Small intestine (tissue), 7 donors: ENCODE data around the gene FBN1. TPM values are rescaled to one million over a fixed set of nuclear protein-coding genes. Genes with fewer than 3 reads are reported as not detected.

Experiments used
- DNase-seq, 2 donors: peaks; one replicate each; pipeline versions ENCODE4 v3.0.0 to v3.0.0-alpha.2; 2013
- FAIRE-seq: peaks from 2 replicates; lab custom pipeline; 2012; peaks lifted over from hg19 to GRCh38; lab: Jason Lieb, UNC
- H3K27ac ChIP-seq, 3 donors: one replicate each; pipeline ENCODE4 v1.5.1; 2013; ENCODE audit warnings: low read length in 2 of 3, mild to moderate bottlenecking in 2 of 3, control low read depth in 1 of 3, inconsistent platforms in 1 of 3, low read depth in 1 of 3, moderate library complexity in 1 of 3
- H3K27me3 ChIP-seq, 3 donors: one replicate each; pipeline ENCODE4 v1.6.1; 2013; ENCODE audit warnings: low read length in 3 of 3, inconsistent platforms in 1 of 3; ENCODE audit not compliant: control insufficient read depth in 3 of 3, insufficient read depth in 3 of 3
- H3K36me3 ChIP-seq, 3 donors: one replicate each; pipeline ENCODE4 v1.6.1; 2013; ENCODE audit warnings: low read length in 3 of 3, inconsistent platforms in 1 of 3, low read depth in 1 of 3, mild to moderate bottlenecking in 1 of 3, moderate library complexity in 1 of 3; ENCODE audit not compliant: control insufficient read depth in 3 of 3, insufficient read depth in 2 of 3
- H3K4me1 ChIP-seq, 3 donors: one replicate each; pipeline ENCODE4 v1.6.1; 2013; ENCODE audit warnings: low read length in 2 of 3, inconsistent platforms in 1 of 3, low read depth in 1 of 3, mild to moderate bottlenecking in 1 of 3, moderate library complexity in 1 of 3; ENCODE audit not compliant: control insufficient read depth in 3 of 3, insufficient read depth in 2 of 3
- H3K4me3 ChIP-seq, 3 donors: one replicate each; pipeline ENCODE4 v1.5.1; 2013; ENCODE audit warnings: low read length in 3 of 3, control low read depth in 1 of 3, inconsistent platforms in 1 of 3, low read depth in 1 of 3, mild to moderate bottlenecking in 1 of 3, moderate library complexity in 1 of 3
- H3K9me3 ChIP-seq, 2 donors: one replicate each; pipeline ENCODE4 v1.6.1; 2013; ENCODE audit warnings: low read depth in 1 of 2, low read length in 1 of 2; ENCODE audit not compliant: control insufficient read depth in 2 of 2, insufficient read depth in 1 of 2
- WGBS, 3 donors: extraction: QIAGEN DNeasy Blood & Tissue Kit; methylation state at CpG; one replicate each; pipeline ENCODE4 v1.1.7; 2013; 5-methylcytosine and 5-hydroxymethylcytosine counted together
- polyA plus RNA-seq, 4 donors: library from polyadenylated mRNA; stranded (reverse) in 3 of 4; unstranded in 1 of 4; fragments of 200-250 nt in 3 of 4; fragments of 120-200 nt in 1 of 4; gene quantifications; one replicate each; pipeline versions ENCODE4 v1.2.1 to v1.2.3, GENCODE V29; 2013
- donor health status: healthy with polysubstance abuse.
- donor health status: control.
- donor health status: control.
- donor health status: Bipolar disorder and iron deficiency.
- donor health status: healthy.

Gene FBN1
- polyA plus RNA-seq, 4 donors = 1.1 to 33.9 (median 11.3) TPM

DNA sequence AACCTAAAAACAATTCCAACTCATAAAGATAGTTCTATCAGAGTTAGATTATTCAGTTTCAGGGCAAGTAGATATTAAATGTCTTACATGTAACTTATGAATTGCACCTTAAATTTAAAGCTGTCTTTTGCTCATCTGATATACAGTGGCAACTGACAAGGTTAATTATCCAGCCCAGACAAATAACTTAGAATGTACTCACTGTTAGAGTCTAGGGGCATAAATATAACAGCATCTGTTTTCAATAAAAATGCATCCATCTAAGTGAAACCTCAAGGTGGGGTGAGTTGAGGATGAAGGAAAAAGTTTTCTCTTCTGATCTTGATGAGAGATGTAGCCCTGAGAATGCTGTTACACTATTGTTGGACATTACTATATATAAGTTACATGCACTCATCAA is 112.6 kb downstream of the FBN1 start:
- no peaks in the 10 kb centered on the region for H3K36me3 ChIP-seq
- DNase-seq (no peak), FAIRE-seq (no peak)
- no peak overlapping the region for H3K27ac ChIP-seq
- H3K27me3 ChIP-seq = no peaks in the 10 kb centered on the region
- H3K9me3 ChIP-seq = no peaks in the 10 kb centered on the region
- no peak overlapping the region for H3K4me3 ChIP-seq
- H3K4me1 ChIP-seq = no peaks in the 10 kb centered on the region

DNA sequence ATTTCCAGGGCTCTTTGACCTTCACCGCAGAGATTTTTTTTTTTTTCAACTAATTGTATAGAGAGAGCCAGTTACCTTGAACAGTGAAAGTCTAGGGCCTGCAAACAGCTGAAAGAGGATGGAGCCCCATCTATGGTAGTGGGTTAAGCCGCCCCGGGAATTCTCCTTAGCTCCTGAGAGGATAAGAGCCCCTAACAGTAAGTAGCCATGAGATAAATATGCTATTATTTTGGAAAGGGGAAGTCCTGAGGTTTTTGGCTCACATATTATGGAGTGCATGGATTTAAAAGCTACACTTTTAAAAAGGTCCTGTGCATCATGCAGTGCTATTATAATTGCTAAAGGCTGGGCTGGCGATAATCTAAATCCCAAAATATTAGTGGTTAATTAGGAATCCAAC is 115.0 kb downstream of the FBN1 start:
- 95 to 98% (median 96%) methylated on average over 4 of the region's 4 CpGs for WGBS, 3 donors
- Histone ChIP-seq H3K4me1 (no peaks in the 10 kb centered on the region), H3K4me3 (no peak overlapping the region), H3K9me3 (no peaks in the 10 kb centered on the region), H3K36me3 (peaks cover 0 to 3% (median 0%) of the 10 kb centered on the region in 3 donors), H3K27ac (no peak overlapping the region), H3K27me3 (no peaks in the 10 kb centered on the region)
- FAIRE-seq (no peak), DNase-seq (no peak)

DNA sequence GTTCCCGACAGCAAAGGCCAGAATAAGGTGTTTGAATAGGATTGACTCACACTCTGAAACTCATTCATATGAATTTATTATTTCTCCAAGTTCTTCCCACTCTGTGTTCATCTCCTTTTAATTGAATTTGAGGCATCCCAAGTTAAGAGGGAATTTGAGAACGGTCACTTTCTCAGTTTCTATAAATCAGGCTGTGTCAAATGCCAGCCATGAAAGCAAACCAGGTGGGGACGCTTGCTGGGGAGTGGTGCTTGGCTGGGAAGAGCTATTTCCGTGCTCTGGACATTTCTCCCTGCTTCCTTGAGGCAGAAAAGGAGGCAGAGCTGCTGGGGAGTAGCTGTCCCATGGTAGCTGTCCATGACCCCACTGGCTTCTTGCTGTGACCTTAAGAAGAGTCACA is 116.6 kb downstream of the FBN1 start:
- no peak overlapping the region for H3K27ac ChIP-seq
- no peaks in the 10 kb centered on the region for H3K9me3 ChIP-seq
- H3K4me3 ChIP-seq = no peak overlapping the region
- no peaks in the 10 kb centered on the region for H3K27me3 ChIP-seq
- FAIRE-seq (no peak), DNase-seq (no peak)
- H3K4me1 ChIP-seq = no peaks in the 10 kb centered on the region
- WGBS, 3 donors = 68 to 84% (median 75%) methylated on average over 4 of the region's 4 CpGs
- H3K36me3 ChIP-seq = peaks cover 0 to 3% (median 0%) of the 10 kb centered on the region in 3 donors

DNA sequence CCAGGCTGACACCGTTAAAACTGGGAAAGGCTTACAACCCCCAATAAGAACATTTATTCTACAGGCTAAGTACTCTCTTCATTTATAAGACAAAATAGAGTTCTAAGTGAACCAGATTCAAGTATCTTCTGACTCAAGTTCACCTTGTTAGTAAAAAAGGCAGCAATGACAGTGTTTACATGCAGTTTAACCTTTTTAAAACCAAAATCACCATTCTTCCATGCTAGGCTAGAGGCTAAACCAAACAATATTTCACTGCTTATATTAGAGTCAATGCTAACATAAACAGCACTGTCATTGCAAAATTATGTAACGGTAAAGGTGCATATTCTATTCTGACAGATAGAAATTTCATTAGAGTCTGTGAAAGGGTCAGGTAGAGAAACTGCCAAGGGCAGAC is 118.0 kb downstream of the FBN1 start:
- no peak overlapping the region for H3K4me3 ChIP-seq
- DNase-seq (no peak), FAIRE-seq (no peak)
- peaks cover 0 to 3% (median 0%) of the 10 kb centered on the region in 3 donors for H3K36me3 ChIP-seq
- H3K27ac ChIP-seq = no peak overlapping the region
- no peaks in the 10 kb centered on the region for H3K9me3 ChIP-seq
- no peaks in the 10 kb centered on the region for H3K4me1 ChIP-seq
- WGBS, 3 donors = 65 to 77% (median 71%) methylated on average over 2 of the region's 2 CpGs
- H3K27me3 ChIP-seq = no peaks in the 10 kb centered on the region

DNA sequence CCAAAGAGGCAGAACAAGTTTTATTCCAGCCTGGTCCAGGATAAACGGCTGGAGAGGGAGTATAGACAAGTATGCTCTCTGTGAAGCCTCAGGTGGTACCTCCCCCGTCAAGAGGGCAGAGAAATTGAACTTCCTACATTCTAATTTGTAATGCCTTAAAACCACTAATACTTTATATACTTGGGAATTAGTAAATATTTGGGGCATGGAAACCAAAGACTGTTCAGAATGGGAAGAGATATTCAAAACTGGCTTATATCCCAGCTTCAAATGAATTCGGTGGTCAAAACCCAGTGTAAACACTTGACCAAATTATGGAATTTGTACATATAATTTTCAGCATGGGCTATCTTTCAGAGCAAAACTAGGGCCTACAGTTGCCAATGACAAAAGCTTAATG is 122.6 kb downstream of the FBN1 start:
- no peak overlapping the region for H3K27ac ChIP-seq
- H3K9me3 ChIP-seq = no peaks in the 10 kb centered on the region
- FAIRE-seq (no peak), DNase-seq (no peak)
- no peak overlapping the region for H3K4me3 ChIP-seq
- H3K4me1 ChIP-seq = no peaks in the 10 kb centered on the region
- WGBS, 3 donors = 74 to 85% (median 77%) methylated on average over 3 of the region's 3 CpGs
- peaks cover 0 to 5% (median 0%) of the 10 kb centered on the region in 3 donors for H3K36me3 ChIP-seq
- H3K27me3 ChIP-seq = no peaks in the 10 kb centered on the region

DNA sequence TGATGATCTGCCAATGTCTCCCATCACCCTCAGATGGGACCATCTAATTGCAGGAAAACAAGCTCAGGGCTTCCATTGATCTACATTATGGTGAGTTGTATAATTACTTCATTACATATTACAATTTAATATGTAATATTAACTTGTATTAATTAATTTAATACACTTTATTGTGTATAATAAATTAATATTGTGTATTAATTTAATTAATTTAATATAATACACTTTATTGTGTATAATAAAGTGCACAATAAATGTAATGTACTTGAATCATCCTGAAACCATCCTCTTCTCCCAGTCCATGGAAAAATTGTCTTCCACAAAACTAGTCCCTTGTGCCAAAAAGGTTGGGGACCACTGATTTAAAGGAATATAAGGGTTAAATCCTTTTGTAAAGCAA is 123.4 kb downstream of the FBN1 start:
- Histone ChIP-seq H3K36me3 (peaks cover 0 to 5% (median 0%) of the 10 kb centered on the region in 3 donors), H3K4me3 (no peak overlapping the region), H3K27ac (no peak overlapping the region), H3K27me3 (no peaks in the 10 kb centered on the region), H3K4me1 (no peaks in the 10 kb centered on the region), H3K9me3 (no peaks in the 10 kb centered on the region)
- FAIRE-seq (no peak), DNase-seq (no peak)

DNA sequence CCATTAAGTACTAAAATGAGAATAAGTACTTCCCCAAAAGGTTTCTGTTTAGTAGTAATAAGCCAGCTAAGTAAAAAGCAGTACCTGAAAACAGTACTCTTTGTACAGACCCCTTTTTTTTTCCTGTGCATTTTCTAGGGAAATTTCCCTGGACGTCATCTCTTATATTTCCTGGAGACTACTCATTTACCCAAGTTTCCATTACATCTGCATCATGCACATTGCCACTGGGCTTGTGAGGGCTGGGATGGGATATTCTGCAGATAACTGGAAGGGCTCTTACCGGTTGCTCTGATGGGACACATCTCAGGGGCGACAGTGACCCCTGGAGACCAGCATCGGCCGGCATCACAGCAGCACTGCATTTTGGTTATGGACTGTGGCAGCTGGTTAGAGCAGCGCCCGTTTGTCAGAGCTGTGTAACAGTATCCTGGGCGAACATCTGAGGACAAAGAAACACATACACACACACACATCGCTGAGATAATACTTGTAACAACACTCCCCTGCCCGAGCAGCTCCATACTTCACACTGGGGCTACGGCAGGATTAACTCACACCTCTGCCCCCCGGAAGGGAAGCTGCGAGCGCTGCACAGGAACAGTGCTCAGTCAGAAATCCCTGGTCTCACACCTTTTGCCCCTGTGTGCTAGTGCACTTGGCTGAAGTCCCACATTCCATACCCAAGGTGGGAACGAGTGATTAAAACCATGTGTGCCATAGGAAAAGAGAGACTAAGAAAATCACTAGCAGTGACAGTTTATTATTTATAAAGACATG is 124.9 kb downstream of the FBN1 start:
- 72 to 80% (median 77%) methylated on average over 15 of the region's 15 CpGs for WGBS, 3 donors
- Histone ChIP-seq H3K36me3 (peaks cover 0 to 3% (median 0%) of the 10 kb centered on the region in 3 donors), H3K27ac (no peak overlapping the region), H3K4me1 (no peaks in the 10 kb centered on the region), H3K27me3 (no peaks in the 10 kb centered on the region), H3K4me3 (no peak overlapping the region), H3K9me3 (no peaks in the 10 kb centered on the region)
- FAIRE-seq (no peak), DNase-seq (no peak)

DNA sequence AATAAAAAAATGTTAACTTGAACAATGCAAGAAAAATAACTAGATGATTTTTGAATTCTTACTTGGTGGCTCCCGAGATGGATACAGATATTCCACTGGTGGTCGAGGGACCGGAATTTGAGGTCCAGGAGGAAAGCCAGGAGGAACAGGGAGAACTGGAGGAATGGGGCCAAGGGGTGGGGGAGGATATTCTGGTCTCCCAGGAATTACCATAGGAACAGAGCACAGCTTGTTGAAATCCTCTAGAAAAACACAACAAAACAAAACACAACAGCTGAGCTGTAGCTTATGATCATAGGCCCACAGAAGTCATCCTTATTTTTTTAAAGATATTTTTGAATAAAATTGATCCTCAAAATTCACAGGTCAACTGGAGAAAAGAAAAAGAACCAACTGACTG is 129.4 kb downstream of the FBN1 start:
- Histone ChIP-seq H3K36me3 (peaks cover 0 to 3% (median 0%) of the 10 kb centered on the region in 3 donors), H3K9me3 (no peaks in the 10 kb centered on the region), H3K4me1 (no peaks in the 10 kb centered on the region), H3K4me3 (no peak overlapping the region), H3K27me3 (no peaks in the 10 kb centered on the region), H3K27ac (no peak overlapping the region)
- FAIRE-seq = no peak
- WGBS, 3 donors = 87 to 90% (median 88%) methylated on average over 3 of the region's 3 CpGs
- DNase-seq = no peak

DNA sequence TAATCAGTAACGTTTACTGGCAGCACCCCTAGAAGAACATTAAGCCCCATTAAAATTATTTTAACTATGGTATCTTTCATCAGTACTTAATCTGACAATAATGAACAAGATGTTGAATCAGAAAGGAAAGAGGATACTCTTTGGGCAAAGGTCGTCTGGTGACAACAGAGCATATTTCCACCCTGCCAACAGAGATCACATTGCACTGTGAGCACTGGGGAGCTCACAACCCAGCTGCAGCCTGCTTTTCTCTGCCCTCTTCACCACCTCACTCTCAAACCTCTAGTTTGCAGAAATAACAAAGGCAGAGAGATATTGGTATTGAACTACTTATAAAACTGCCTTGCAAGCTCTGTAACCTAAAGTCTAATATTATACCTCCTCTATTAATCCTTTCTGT is 130.0 kb downstream of the FBN1 start:
- DNase-seq (no peak), FAIRE-seq (no peak)
- Histone ChIP-seq H3K4me3 (no peak overlapping the region), H3K4me1 (no peaks in the 10 kb centered on the region), H3K9me3 (no peaks in the 10 kb centered on the region), H3K27ac (no peak overlapping the region), H3K27me3 (no peaks in the 10 kb centered on the region), H3K36me3 (peaks cover 0 to under 1% (median 0%) of the 10 kb centered on the region in 3 donors)
- WGBS, 3 donors = 33 to 72% (median 51%) methylated on average over 2 of the region's 2 CpGs
